HG03159 (cell line): ENCODE measurements around the gene AK5.
"Not testable (repeated sequence)": the region's sequence is repeated elsewhere in the genome, so short reads cannot be mapped to it uniquely, and the experiment has no call there.

Experiments used
- ATAC-seq: cut with Tn5 transposase; IDR thresholded peaks from one replicate; pipeline ENCODE4 v1.9.1; 2021; ENCODE audit warnings: mild to moderate bottlenecking, moderate library complexity; ENCODE audit not compliant: unreplicated experiment

The AK5 gene

GRCh38 chr1:77287535-77287934 is 5.7 kb downstream of the AK5 start:
- ATAC-seq: no peak

GRCh38 chr1:77288275-77288674 is 6.5 kb downstream of the AK5 start:
- no peak for ATAC-seq

GRCh38 chr1:77290576-77290975 is 8.8 kb downstream of the AK5 start:
- no peak for ATAC-seq

GRCh38 chr1:77292551-77292950 is 10.7 kb downstream of the AK5 start:
- ATAC-seq: no peak

- ATAC-seq: no peak
Observed at GRCh38 chr1:77300566-77300965, 18.7 kb downstream of the AK5 start.

- ATAC-seq: no peak
Observed at GRCh38 chr1:77303387-77303786, 21.6 kb downstream of the AK5 start.

GRCh38 chr1:77308889-77309621 is 27.2 kb downstream of the AK5 start:
- no peak for ATAC-seq

GRCh38 chr1:77310924-77311323 is 29.1 kb downstream of the AK5 start:
- ATAC-seq: no peak

- not testable (repeated sequence) for ATAC-seq
Observed at GRCh38 chr1:77312364-77312763, 30.5 kb downstream of the AK5 start.

- peak; percentile 63 for ATAC-seq
Observed at GRCh38 chr1:77313491-77313890, 31.7 kb downstream of the AK5 start.

- ATAC-seq: no peak
Observed at GRCh38 chr1:77316006-77316405, 34.2 kb downstream of the AK5 start.

GRCh38 chr1:77316966-77317365 is 35.1 kb downstream of the AK5 start:
- ATAC-seq: no peak

GRCh38 chr1:77319036-77319705 is 37.4 kb downstream of the AK5 start:
- no peak for ATAC-seq

GRCh38 chr1:77322061-77322900 is 40.5 kb downstream of the AK5 start:
- ATAC-seq: no peak

GRCh38 chr1:77333501-77333900 is 51.7 kb downstream of the AK5 start:
- no peak for ATAC-seq

- ATAC-seq: no peak
Observed at GRCh38 chr1:77336729-77337128, 54.9 kb downstream of the AK5 start.

- no peak for ATAC-seq
Observed at GRCh38 chr1:77339326-77339725, 57.5 kb downstream of the AK5 start.

GRCh38 chr1:77341195-77341594 is 59.4 kb downstream of the AK5 start:
- no peak for ATAC-seq

- ATAC-seq: no peak
Observed at GRCh38 chr1:77342745-77343144, 60.9 kb downstream of the AK5 start.

GRCh38 chr1:77347646-77348045 is 65.8 kb downstream of the AK5 start:
- ATAC-seq: no peak

- ATAC-seq: no peak
Observed at GRCh38 chr1:77348549-77348948, 66.7 kb downstream of the AK5 start.

- no peak for ATAC-seq
Observed at GRCh38 chr1:77349275-77349674, 67.5 kb downstream of the AK5 start.
